IMR-90 (cell line): ENCODE results near the gene BAMBI. TPM values are rescaled to one million over a fixed set of nuclear protein-coding genes. Genes with fewer than 3 reads are reported as not detected.

ENCODE experiments used
- ATAC-seq: fragments of 200-7000 bp; cut with Tn5 transposase; 2 replicates; pipeline ENCODE4 v1.9.1; 2020; ENCODE audit warnings: low read depth, mild to moderate bottlenecking, moderate library complexity
- BruUV-seq: library from RNA; stranded (reverse); fragments of 400-500 nt; replicated peaks from 2 replicates; lab custom pipeline; 2021; lab: Mats Ljungman, UMichigan
- CTCF ChIA-PET: fragments of 300-600 bp; formaldehyde crosslinking; extraction: SDS; loops from one replicate; lab custom pipeline; 2021; ENCODE audit warnings: antibody characterized with exemption; lab: Yijun Ruan, JAX
- POLR2A ChIA-PET: fragments of 300-600 bp; sonication (Branson Sonifier 250); formaldehyde crosslinking; loops from one replicate; lab custom pipeline; 2022; ENCODE audit warnings: antibody characterized with exemption; ENCODE audit not compliant: unreplicated experiment; lab: Charles Lee
- DNase-seq: peaks from one replicate; pipeline ENCODE4 v3.0.0; 2013
- H2AFZ ChIP-seq: replicated peaks from 2 replicates; pipeline ENCODE3; 2013; ENCODE audit warnings: low read length, mild to moderate bottlenecking; ENCODE audit not compliant: poor library complexity
- H2AK5ac ChIP-seq: 2 replicates; pipeline ENCODE4 v1.6.1; 2013; ENCODE audit warnings: low read depth, low read length, inconsistent platforms
- H2AK9ac ChIP-seq: replicated peaks from 2 replicates; pipeline ENCODE3; 2013; ENCODE audit warnings: mild to moderate bottlenecking, low read depth, low read length, moderate library complexity; ENCODE audit not compliant: poor library complexity
- H2BK120ac ChIP-seq: 2 replicates; pipeline ENCODE4 v1.6.1; 2013; ENCODE audit warnings: low read depth, low read length, inconsistent platforms
- H2BK15ac ChIP-seq: 3 replicates; pipeline ENCODE4 v1.6.1; 2013; ENCODE audit warnings: low read depth, low read length, inconsistent platforms
- H2BK20ac ChIP-seq: 2 replicates; pipeline ENCODE4 v1.6.1; 2013; ENCODE audit warnings: low read depth, mild to moderate bottlenecking, inconsistent platforms, low read length, moderate library complexity
- H2BK5ac ChIP-seq: 2 replicates; pipeline ENCODE4 v1.6.1; 2013; ENCODE audit warnings: mild to moderate bottlenecking, low read depth, low read length, inconsistent platforms; ENCODE audit not compliant: poor library complexity, severe bottlenecking
- H3K14ac ChIP-seq: replicated peaks from 2 replicates; pipeline ENCODE4 v1.6.1; 2013; ENCODE audit warnings: low read depth, low read length, inconsistent platforms
- H3K18ac ChIP-seq: 2 replicates; pipeline ENCODE4 v1.6.1; 2013; ENCODE audit warnings: low read depth, low read length, control low read depth
- H3K23ac ChIP-seq: 2 replicates; pipeline ENCODE4 v1.6.1; 2013; ENCODE audit warnings: low read depth, low read length, inconsistent platforms
- H3K27ac ChIP-seq: 2 replicates; pipeline ENCODE4 v1.5.1; 2013; ENCODE audit warnings: mild to moderate bottlenecking, control low read depth, low read length; ENCODE audit not compliant: insufficient read depth
- H3K27me3 ChIP-seq: 2 replicates; pipeline ENCODE4 v1.6.1; 2013; ENCODE audit warnings: low read length; ENCODE audit not compliant: control insufficient read depth, insufficient read depth
- H3K36me3 ChIP-seq: 2 replicates; pipeline ENCODE4 v1.6.1; 2013; ENCODE audit warnings: low read length, mixed read lengths; ENCODE audit not compliant: control insufficient read depth, insufficient read depth
- H3K4ac ChIP-seq: 2 replicates; pipeline ENCODE4 v1.6.1; 2013; ENCODE audit warnings: low read depth, low read length, inconsistent platforms
- H3K4me1 ChIP-seq: 2 replicates; pipeline ENCODE4 v1.6.1; 2013; ENCODE audit warnings: low read length, mixed read lengths; ENCODE audit not compliant: control insufficient read depth, insufficient read depth
- H3K4me2 ChIP-seq: 2 replicates; pipeline ENCODE4 v1.6.1; 2013; ENCODE audit warnings: low read depth, mild to moderate bottlenecking, control low read depth, low read length, moderate library complexity
- H3K4me3 ChIP-seq: 2 replicates; pipeline ENCODE4 v1.5.1; 2013; ENCODE audit warnings: low read depth, mild to moderate bottlenecking, control low read depth, low read length, moderate library complexity; ENCODE audit not compliant: insufficient read depth
- H3K56ac ChIP-seq: 2 replicates; pipeline ENCODE4 v1.6.1; 2013; ENCODE audit warnings: low read length, inconsistent platforms; ENCODE audit not compliant: insufficient read depth; ENCODE audit errors: extremely low read depth
- H3K79me1 ChIP-seq, 2 experiments: 2 replicates each; pipeline ENCODE4 v1.6.1; 2013; ENCODE audit warnings: low read length in 2 of 2, inconsistent platforms in 1 of 2, low read depth in 1 of 2
- H3K9ac ChIP-seq: 2 replicates; pipeline ENCODE4 v1.6.1; 2013; ENCODE audit warnings: low read depth, low read length, control low read depth
- H3K9me1 ChIP-seq: 2 replicates; pipeline ENCODE4 v1.6.1; 2013; ENCODE audit warnings: low read length, inconsistent platforms; ENCODE audit not compliant: insufficient read depth
- H3K9me3 ChIP-seq: 2 replicates; pipeline ENCODE4 v1.6.1; 2013; ENCODE audit warnings: low read length; ENCODE audit not compliant: control insufficient read depth, insufficient read depth
- H4K20me1 ChIP-seq: 2 replicates; pipeline ENCODE4 v1.6.1; 2013; ENCODE audit warnings: low read length, inconsistent platforms; ENCODE audit not compliant: insufficient read depth
- H4K5ac ChIP-seq: 2 replicates; pipeline ENCODE4 v1.6.1; 2013; ENCODE audit warnings: mild to moderate bottlenecking, low read depth, low read length, control low read depth
- H4K8ac ChIP-seq, 2 experiments: 2 replicates each; pipeline ENCODE4 v1.6.1; 2013; ENCODE audit warnings: low read depth in 2 of 2, low read length in 2 of 2, control low read depth in 1 of 2, inconsistent platforms in 1 of 2
- H4K91ac ChIP-seq: 2 replicates; pipeline ENCODE4 v1.6.1; 2013; ENCODE audit warnings: low read depth, low read length, inconsistent platforms; ENCODE audit not compliant: insufficient read depth
- BHLHE40 ChIP-seq: fragments of 150-350 bp; IDR thresholded peaks from 2 replicates; pipeline ENCODE4 v1.6.1; 2016; ENCODE audit warnings: mild to moderate bottlenecking, low read depth, low read length
- CHD1 ChIP-seq: IDR thresholded peaks from 2 replicates; pipeline ENCODE4 v1.6.1; 2012; ENCODE audit warnings: low read depth, low read length, improper control_type of control experiment
- CTCF ChIP-seq: conservative IDR thresholded peaks from 2 replicates; pipeline ENCODE4 v1.5.1; 2012; ENCODE audit warnings: mild to moderate bottlenecking, low read depth, low read length, improper control_type of control experiment
- ELK1 ChIP-seq: fragments of 150-350 bp; IDR thresholded peaks from 2 replicates; pipeline ENCODE4 v1.6.1; 2016; ENCODE audit warnings: low read depth, mild to moderate bottlenecking, low read length, moderate library complexity, borderline replicate concordance
- FOS ChIP-seq: fragments of 150-350 bp; IDR thresholded peaks from 2 replicates; pipeline ENCODE4 v1.6.1; 2016; ENCODE audit warnings: low read depth, low read length
- MAFK ChIP-seq: IDR thresholded peaks from 2 replicates; pipeline ENCODE4 v1.6.1; 2012; ENCODE audit warnings: low read depth, low read length, improper control_type of control experiment
- MAZ ChIP-seq: IDR thresholded peaks from 2 replicates; pipeline ENCODE4 v1.6.1; 2012; ENCODE audit warnings: low read depth, mild to moderate bottlenecking, low read length, improper control_type of control experiment, moderate library complexity, borderline replicate concordance
- MXI1 ChIP-seq: IDR thresholded peaks from 2 replicates; pipeline ENCODE4 v1.6.1; 2012; ENCODE audit warnings: low read depth, mild to moderate bottlenecking, low read length, moderate library complexity, borderline replicate concordance
- NFE2L2 ChIP-seq: fragments of 150-350 bp; IDR thresholded peaks from 2 replicates; pipeline ENCODE4 v1.6.1; 2016; ENCODE audit warnings: low read depth, mild to moderate bottlenecking, low read length
- RAD21 ChIP-seq: IDR thresholded peaks from 2 replicates; pipeline ENCODE4 v1.6.1; 2012; ENCODE audit warnings: low read length, improper control_type of control experiment
- SMC3 ChIP-seq: fragments of 150-350 bp; IDR thresholded peaks from 2 replicates; pipeline ENCODE4 v1.6.1; 2016; ENCODE audit warnings: low read depth, mild to moderate bottlenecking, antibody characterized with exemption, low read length, moderate library complexity
- USF2 ChIP-seq: fragments of 150-350 bp; IDR thresholded peaks from 2 replicates; pipeline ENCODE4 v1.6.1; 2017; ENCODE audit warnings: mild to moderate bottlenecking, antibody characterized with exemption, low read length, low read depth
- WGBS, 2 experiments: methylation state at CpG; one replicate each; pipeline versions ENCODE4 v1.1.5 to v1.1.7; 2013; ENCODE audit warnings: missing lambda C conversion rate in 2 of 2; ENCODE audit not compliant: insufficient read length in 1 of 2; ENCODE audit errors: extremely low coverage in 2 of 2; 5-methylcytosine and 5-hydroxymethylcytosine counted together
- dilution Hi-C: fragments of 300-500 bp; cut with HindIII; formaldehyde crosslinking; loops from one replicate; pipeline ENCODE4 v1.14.3; 2018; ENCODE audit warnings: low sequenced_read_pairs; ENCODE audit not compliant: unreplicated experiment
- in situ Hi-C: fragments of 300-500 bp; cut with MboI; formaldehyde crosslinking; loops from 3 replicates; pipeline ENCODE4 v1.14.3; 2019; ENCODE audit warnings: low sequenced_read_pairs, inconsistent platforms, mixed read lengths
- intact Hi-C: fragments of 100-400 bp; cut with micrococcal nuclease; formaldehyde crosslinking; loops from 2 replicates; pipeline ENCODE4 v1.10.0; 2022
- polyA plus RNA-seq, 3 experiments: library from polyadenylated mRNA; depleted of rRNA; stranded (reverse); fragments of >200 nt; gene quantifications; 2 replicates each; pipeline ENCODE4 v1.2.3, GENCODE V29; 2012; ENCODE audit warnings: low replicate concordance in 1 of 3
- total RNA-seq: library from RNA; depleted of rRNA; stranded (reverse); fragments of >200 nt; gene quantifications from 2 replicates; pipeline ENCODE4 v1.2.3, GENCODE V29; 2012

Gene BAMBI
- total and polyA plus RNA-seq, 2 of the 4 experiments (the other 2 are of a cell fraction): 14.4 to 19.4 TPM

- Histone ChIP-seq H3K9ac (no peak overlapping the region), H3K36me3 (no peaks in the 10 kb centered on the region), H3K27me3 (peaks cover 22% of the 10 kb centered on the region), H4K20me1 (no peaks in the 10 kb centered on the region), H3K4me1 (no peaks in the 10 kb centered on the region), H2BK120ac (no peak overlapping the region), H2BK5ac (no peak overlapping the region), H3K9me3 (no peaks in the 10 kb centered on the region), H3K14ac (no peak overlapping the region), H3K4me2 (no peak overlapping the region), H3K4me3 (no peak overlapping the region), H4K8ac (no peak overlapping the region), H3K79me1 (no peaks in the 10 kb centered on the region), H2AK5ac (no peak overlapping the region), H3K4ac (no peak overlapping the region), H3K27ac (no peak overlapping the region), H3K23ac (no peak overlapping the region), H3K56ac (no peak overlapping the region), H2BK15ac (no peak overlapping the region), H4K5ac (no peak overlapping the region), H2BK20ac (no peak overlapping the region), H2AK9ac (no peak overlapping the region), H3K9me1 (no peaks in the 10 kb centered on the region), H2AFZ (no peak overlapping the region), H3K18ac (no peak overlapping the region), H4K91ac (no peak overlapping the region)
- ATAC-seq (no peak), DNase-seq (no peak)
- dilution Hi-C loops (no loop called here), in situ Hi-C loops (no loop called here), intact Hi-C loops (no loop called here)
- no peak for TF ChIP-seq CTCF
- TF ChIP-seq ELK1: no peak
- TF ChIP-seq FOS: no peak
- TF ChIP-seq USF2: no peak
- no peak for TF ChIP-seq NFE2L2
- TF ChIP-seq CHD1: no peak
- no peak for TF ChIP-seq MAZ
- TF ChIP-seq SMC3: no peak
- TF ChIP-seq MXI1: no peak
- TF ChIP-seq RAD21: no peak
- no peak for TF ChIP-seq MAFK
- no peak for TF ChIP-seq BHLHE40
- POLR2A ChIA-PET: no interaction called here
- CTCF ChIA-PET: interaction anchor here (0.7 kb wide), 1 partner anchor 12 kb away, joined by 4 read pairs; no protein-coding TSS in a partner anchor
- no CpG with 5 or more reads among the region's 5 CpGs for WGBS, 2 experiments
- no TSS peak for BruUV-seq
Measured at GRCh38 chr10:28637346-28637745, 40.0 kb upstream of the BAMBI start.
